ENCODE data around the gene U2AF1L4. TPM values are rescaled to one million over a fixed set of nuclear protein-coding genes. Genes with fewer than 3 reads are reported as not detected.

Gene U2AF1L4
- polyA plus RNA-seq, 1 donor from 2014 or later = 57.0 TPM

DNA sequence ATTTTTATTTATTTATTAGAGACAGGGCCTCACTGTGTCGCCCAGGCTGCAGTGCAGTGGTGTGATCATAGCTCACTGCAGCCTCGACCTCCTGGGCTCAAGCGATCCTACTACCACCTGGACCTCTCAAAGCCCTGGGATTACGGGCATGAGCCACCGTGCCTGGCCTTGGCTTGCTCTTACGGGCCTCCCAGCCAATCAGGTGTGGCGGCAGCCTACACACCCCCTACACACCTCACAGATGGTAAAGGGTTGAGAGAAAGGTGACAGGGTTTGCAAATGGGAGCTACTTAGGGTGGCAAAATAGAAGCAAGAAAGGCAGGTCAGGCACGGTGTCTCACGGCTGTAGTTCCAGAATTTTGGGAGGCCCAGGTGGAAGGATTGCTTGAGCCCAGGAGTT lies 41.9 kb downstream of the U2AF1L4 start:
- Histone ChIP-seq H3K4me3 (ENCODE audit: low read length) (no peak overlapping the region), H2AFZ (ENCODE audit: low read depth, low read length) (no peak overlapping the region), H3K79me2 (replicated peaks; ENCODE audit: insufficient read depth, low read length) (no peaks in the 10 kb centered on the region), H3K27me3 (ENCODE audit: insufficient read depth, low read depth, low read length) (no peaks in the 10 kb centered on the region), H4K20me1 (ENCODE audit: insufficient read depth) (no peaks in the 10 kb centered on the region), H3K9me2 (ENCODE audit: insufficient read depth, low read length) (no peaks in the 10 kb centered on the region), H3K4me2 (ENCODE audit: low read length) (no peak overlapping the region), H3K36me3 (ENCODE audit: insufficient read depth, low read length) (no peaks in the 10 kb centered on the region), H3K9me3 (ENCODE audit: low read length) (no peaks in the 10 kb centered on the region), H3F3A (ENCODE audit: insufficient read depth, low read length, poor library complexity, severe bottlenecking) (no peaks in the 10 kb centered on the region), H3K27ac (ENCODE audit: low read length) (no peak overlapping the region), H3K9ac (ENCODE audit: low read length) (no peak overlapping the region)
- TF ChIP-seq EZH2 (IDR thresholded peaks at IDR 0.05; ENCODE audit: borderline replicate concordance, insufficient read depth, low read length, poor library complexity, severe bottlenecking) (no peak), POLR2AphosphoS5 (IDR thresholded peaks at IDR 0.05) (no peak), SMC3 (conservative IDR thresholded peaks at IDR 0.05; ENCODE audit: poor library complexity) (no peak), EP300 (conservative IDR thresholded peaks at IDR 0.05; ENCODE audit: poor library complexity, severe bottlenecking) (no peak), TAF1 (IDR thresholded peaks at IDR 0.05; ENCODE audit: low read depth) (no peak), RAD21 (conservative IDR thresholded peaks at IDR 0.05) (no peak), MXI1 (conservative IDR thresholded peaks at IDR 0.05; ENCODE audit: poor library complexity, severe bottlenecking) (no peak)
- TF ChIP-seq, protein P1, sequence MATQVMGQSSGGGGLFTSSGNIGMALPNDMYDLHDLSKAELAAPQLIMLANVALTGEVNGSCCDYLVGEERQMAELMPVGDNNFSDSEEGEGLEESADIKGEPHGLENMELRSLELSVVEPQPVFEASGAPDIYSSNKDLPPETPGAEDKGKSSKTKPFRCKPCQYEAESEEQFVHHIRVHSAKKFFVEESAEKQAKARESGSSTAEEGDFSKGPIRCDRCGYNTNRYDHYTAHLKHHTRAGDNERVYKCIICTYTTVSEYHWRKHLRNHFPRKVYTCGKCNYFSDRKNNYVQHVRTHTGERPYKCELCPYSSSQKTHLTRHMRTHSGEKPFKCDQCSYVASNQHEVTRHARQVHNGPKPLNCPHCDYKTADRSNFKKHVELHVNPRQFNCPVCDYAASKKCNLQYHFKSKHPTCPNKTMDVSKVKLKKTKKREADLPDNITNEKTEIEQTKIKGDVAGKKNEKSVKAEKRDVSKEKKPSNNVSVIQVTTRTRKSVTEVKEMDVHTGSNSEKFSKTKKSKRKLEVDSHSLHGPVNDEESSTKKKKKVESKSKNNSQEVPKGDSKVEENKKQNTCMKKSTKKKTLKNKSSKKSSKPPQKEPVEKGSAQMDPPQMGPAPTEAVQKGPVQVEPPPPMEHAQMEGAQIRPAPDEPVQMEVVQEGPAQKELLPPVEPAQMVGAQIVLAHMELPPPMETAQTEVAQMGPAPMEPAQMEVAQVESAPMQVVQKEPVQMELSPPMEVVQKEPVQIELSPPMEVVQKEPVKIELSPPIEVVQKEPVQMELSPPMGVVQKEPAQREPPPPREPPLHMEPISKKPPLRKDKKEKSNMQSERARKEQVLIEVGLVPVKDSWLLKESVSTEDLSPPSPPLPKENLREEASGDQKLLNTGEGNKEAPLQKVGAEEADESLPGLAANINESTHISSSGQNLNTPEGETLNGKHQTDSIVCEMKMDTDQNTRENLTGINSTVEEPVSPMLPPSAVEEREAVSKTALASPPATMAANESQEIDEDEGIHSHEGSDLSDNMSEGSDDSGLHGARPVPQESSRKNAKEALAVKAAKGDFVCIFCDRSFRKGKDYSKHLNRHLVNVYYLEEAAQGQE (IDR thresholded peaks at IDR 0.05; ENCODE audit: borderline replicate concordance) = no peak
- TF ChIP-seq, protein P2, sequence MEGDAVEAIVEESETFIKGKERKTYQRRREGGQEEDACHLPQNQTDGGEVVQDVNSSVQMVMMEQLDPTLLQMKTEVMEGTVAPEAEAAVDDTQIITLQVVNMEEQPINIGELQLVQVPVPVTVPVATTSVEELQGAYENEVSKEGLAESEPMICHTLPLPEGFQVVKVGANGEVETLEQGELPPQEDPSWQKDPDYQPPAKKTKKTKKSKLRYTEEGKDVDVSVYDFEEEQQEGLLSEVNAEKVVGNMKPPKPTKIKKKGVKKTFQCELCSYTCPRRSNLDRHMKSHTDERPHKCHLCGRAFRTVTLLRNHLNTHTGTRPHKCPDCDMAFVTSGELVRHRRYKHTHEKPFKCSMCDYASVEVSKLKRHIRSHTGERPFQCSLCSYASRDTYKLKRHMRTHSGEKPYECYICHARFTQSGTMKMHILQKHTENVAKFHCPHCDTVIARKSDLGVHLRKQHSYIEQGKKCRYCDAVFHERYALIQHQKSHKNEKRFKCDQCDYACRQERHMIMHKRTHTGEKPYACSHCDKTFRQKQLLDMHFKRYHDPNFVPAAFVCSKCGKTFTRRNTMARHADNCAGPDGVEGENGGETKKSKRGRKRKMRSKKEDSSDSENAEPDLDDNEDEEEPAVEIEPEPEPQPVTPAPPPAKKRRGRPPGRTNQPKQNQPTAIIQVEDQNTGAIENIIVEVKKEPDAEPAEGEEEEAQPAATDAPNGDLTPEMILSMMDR (IDR thresholded peaks at IDR 0.05; ENCODE audit: poor library complexity, severe bottlenecking) = no peak

DNA sequence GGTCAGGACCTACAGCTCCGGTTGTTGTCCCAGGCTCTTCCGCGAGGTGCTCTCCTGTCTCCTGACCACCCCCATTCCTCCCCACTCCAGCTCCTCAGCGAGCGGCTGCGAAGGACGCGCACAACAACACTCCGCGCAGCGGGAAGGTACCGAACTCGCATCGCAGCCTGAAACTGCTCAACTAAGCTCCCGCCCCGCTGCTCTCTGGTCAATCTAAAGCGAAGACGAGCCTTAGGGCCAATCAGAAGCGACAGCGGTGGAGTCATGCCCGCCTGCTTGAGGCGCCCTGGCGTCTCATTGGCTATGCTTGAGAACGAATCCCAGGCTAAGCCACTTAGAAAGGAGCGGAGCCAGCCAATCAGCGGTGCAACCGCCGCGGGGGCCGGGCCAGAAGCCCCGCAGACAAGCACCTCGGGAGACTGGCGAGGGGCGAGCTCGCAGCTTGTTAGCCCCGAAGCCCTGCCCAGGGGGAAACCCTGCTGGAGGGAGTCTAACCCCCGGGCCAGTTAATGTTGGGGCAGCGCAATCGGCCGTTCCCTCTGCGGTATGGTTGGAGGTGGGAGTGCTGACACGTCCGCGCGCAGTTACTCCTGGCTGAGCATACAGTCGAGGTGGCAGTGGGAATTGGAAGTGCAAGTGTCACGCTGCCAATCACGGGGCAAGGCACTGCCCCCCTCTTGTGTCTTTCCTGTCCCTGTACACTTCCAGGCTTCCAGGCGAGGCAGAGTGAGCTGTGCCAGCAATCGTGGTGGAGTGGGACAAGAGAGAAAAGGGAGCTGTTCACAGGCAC lies 42.8 kb downstream of the U2AF1L4 start:
- Histone ChIP-seq H3K4me2 (ENCODE audit: low read length) (peak overlapping the region; percentile 43), H3K36me3 (ENCODE audit: insufficient read depth, low read length) (no peaks in the 10 kb centered on the region), H3K9me2 (ENCODE audit: insufficient read depth, low read length) (no peaks in the 10 kb centered on the region), H2AFZ (ENCODE audit: low read depth, low read length) (peak overlapping the region; percentile 77), H3K9me3 (ENCODE audit: low read length) (no peaks in the 10 kb centered on the region), H3K27me3 (ENCODE audit: insufficient read depth, low read depth, low read length) (no peaks in the 10 kb centered on the region), H3K79me2 (replicated peaks; ENCODE audit: insufficient read depth, low read length) (no peaks in the 10 kb centered on the region), H3K27ac (ENCODE audit: low read length) (peak overlapping the region; percentile 15), H3K4me3 (ENCODE audit: low read length) (peak overlapping the region; percentile 85), H3F3A (ENCODE audit: insufficient read depth, low read length, poor library complexity, severe bottlenecking) (no peaks in the 10 kb centered on the region), H4K20me1 (ENCODE audit: insufficient read depth) (no peaks in the 10 kb centered on the region), H3K9ac (ENCODE audit: low read length) (peak overlapping the region; percentile 50)
- TF ChIP-seq EZH2 (IDR thresholded peaks at IDR 0.05; ENCODE audit: borderline replicate concordance, insufficient read depth, low read length, poor library complexity, severe bottlenecking) = no peak
- TF ChIP-seq POLR2AphosphoS5 (IDR thresholded peaks at IDR 0.05) = no peak
- TF ChIP-seq RAD21 (conservative IDR thresholded peaks at IDR 0.05) = peak; percentile 35
- no peak for TF ChIP-seq MXI1 (conservative IDR thresholded peaks at IDR 0.05; ENCODE audit: poor library complexity, severe bottlenecking)
- TF ChIP-seq, protein P2 (IDR thresholded peaks at IDR 0.05; ENCODE audit: poor library complexity, severe bottlenecking) = peak; percentile 26
- peak; percentile 51 for TF ChIP-seq SMC3 (conservative IDR thresholded peaks at IDR 0.05; ENCODE audit: poor library complexity)
- peak; percentile 45 for TF ChIP-seq EP300 (conservative IDR thresholded peaks at IDR 0.05; ENCODE audit: poor library complexity, severe bottlenecking)
